Brain pericyte (primary cell): ENCODE results near the gene RNF113A.
"Not testable (repeated sequence)": the region's sequence is repeated elsewhere in the genome, so short reads cannot be mapped to it uniquely, and the experiment has no call there.

Experiments used
- DNase-seq: peaks from one replicate; pipeline ENCODE4 v3.0.0-alpha.2; 2012; ENCODE audit warnings: low read depth, low spot score

Gene RNF113A

DNA sequence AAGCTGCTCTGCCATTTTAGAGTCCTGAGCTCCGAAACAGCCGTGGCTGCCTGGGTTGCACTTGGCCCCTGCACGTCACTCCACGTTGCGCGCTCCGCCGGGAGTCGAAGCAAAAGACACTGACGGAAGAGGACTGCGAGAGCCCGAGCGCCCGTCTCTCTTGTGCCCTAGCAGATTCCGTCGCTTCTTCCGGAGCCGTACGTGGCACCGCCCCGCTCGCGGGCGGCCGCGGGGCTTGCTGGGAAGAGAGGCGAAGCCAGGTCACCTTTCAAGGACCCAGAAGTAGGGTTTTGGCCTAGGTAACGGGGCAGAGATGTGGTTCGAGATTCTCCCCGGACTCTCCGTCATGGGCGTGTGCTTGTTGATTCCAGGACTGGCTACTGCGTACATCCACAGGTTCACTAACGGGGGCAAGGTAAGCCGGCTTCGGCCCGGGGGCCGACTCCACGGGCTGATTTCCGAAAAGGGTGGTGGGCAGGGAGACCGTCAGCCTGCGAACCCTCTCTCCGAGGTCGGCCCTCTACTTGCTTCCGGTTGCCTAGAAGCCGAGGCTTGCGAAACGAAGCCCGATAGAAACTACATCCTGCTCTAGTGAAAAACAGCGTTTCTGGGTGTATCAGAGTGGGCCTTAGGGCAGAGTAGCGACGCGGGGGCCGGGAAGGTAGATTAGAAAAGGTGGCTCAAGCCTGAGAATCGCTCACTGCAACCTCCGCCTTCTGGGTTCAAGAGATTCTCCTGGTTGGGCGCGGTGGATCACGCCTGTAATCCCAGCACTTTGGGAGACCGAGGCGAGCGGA is at the start of gene RNF113A, which contains the start of gene NDUFA1:
RNF113A (minus strand) TSS at position 135 of the 797 bp plus-strand sequence; CDS start at position 15, 120 bp downstream.
NDUFA1 (plus strand) TSS at position 234 of the 797 bp plus-strand sequence; CDS start at position 314, 80 bp downstream.
- DNase-seq: peak; percentile 27

DNA sequence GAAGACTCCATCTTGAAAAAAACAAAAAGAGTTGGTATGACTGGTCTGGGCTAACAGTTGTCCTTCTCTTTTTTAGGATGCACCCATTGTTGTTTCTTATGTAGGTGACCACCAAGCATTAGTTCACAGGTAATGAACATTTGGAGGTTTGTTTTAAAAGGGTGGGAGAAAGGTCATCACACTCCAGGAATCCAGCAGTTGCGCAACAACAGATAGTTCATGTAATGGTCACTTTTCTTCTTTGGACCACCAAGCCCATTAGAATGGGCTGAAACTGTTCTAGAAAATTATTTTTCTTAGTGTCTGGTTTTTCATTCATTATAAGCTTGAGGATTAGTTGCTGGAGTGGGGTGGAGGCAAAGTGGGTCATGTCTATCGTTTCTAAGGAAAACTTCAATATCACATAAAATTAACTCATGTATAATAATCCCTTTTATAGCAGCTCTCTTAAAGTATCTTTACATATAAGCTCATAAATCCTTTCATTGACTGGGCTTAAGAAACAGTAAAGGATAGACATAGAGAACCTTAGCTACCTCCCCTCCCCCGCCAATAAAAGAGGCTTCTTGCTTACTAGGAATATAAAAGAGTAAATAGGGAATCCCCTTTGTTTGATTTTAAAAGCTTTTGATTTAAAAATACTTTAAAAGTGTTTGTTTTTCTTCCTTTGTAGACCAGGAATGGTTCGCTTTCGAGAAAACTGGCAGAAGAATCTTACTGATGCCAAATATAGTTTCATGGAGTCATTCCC is 48.5 kb upstream of the RNF113A start:
- no peak for DNase-seq

DNA sequence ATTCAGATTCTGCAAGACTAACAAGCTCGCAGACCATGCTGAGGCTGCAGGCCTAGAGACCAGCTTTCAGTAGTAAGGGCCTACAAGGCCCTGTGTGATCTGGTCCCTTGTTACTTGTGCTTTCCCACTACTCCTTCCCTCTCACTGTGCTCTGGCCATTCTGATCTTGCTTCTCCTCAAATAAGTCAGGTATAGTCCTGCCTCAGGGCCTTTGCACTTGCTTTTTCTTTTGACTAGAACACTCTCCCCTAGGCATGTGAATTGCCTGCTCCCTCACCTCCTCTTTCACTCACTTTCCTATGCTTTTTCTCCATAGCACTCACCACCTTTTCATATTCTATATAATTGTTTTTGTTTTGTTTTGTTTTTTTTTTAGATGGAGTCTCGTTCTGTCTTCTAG is 46.3 kb upstream of the RNF113A start:
- DNase-seq: no peak

DNA sequence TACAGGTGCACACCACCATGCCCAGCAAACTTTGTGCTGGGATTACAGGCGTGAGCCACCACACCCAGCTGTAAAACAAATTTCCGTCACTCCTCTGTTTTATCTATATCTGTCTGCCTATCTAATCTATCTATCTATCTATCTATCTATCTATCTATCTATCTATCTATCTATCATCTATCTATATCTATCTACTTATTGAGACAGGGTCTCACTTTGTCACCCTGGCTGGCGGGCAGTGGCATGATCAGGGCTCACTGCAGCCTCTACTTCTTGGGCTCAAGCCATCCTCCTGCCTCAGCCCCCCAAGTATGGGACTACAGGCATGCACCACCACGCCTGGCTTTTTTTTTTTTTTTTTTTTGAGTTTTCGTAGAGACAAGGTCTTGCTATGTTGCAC is 44.8 kb upstream of the RNF113A start:
- DNase-seq: no peak

DNA sequence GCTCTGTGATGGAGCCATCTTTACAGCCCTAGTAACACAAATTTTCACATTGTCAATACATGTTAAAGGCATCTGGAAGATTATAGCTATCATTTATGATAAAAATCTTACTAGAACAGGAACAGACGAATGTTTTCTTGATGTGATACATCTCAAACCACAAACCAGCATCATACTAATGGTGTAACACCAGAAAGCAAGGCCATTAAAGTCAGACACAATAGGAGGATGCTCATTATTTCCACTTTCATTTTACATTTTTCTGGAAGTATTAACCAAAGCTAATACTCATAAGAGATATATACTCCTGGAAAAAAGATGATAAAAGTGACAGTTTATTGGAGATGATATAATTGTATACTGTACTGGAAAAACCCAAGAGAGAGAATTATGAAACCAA is 29.4 kb upstream of the RNF113A start:
- no peak for DNase-seq

DNA sequence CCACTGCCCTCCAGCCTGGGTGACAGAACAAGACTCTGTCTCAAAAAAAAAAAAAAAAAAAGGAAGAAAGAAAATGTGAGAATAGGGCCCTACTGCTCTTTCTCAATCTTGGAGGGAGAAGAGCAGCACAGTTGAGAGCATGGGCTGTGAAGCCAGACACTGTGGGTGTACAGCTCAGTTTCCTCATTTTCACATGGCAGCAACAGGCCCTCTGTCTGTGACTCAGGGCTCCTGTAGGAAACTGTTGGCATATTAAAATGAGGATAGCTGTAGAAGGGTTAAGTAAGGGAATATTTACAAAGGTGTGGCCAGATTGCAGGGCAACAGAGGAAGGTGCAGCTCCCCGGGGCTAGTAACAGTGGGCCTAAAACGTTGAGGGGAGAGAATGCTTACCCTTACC is 27.6 kb upstream of the RNF113A start:
- DNase-seq: no peak

DNA sequence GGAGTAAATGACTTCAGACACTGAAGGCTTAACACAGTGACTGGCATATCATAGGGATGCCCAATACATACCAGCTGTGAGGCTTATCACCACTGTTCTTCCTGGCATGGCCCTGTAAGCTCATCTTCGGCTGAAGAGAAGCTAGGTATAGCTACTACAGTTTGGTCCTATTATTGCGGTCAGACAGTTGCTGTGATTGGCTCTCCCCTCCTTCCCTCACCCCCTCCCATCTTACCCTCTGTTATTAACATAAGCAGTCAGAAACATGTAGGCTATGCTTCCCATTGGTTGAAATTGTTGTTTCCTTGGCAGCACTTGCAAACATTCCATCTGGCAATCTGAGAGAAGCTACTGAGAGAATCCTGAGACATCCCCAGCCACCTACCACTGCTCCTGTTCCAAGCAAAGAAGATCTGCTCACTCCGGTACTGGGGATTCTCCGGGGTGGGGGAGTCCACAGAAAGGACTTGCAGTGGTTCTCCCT is 24.4 kb upstream of the RNF113A start, which contains the start of gene AKAP14:
AKAP14 (plus strand) TSS at position 51 of the 484 bp plus-strand sequence. CDS start 7,331 bp downstream, outside the sequence.
- DNase-seq: no peak

DNA sequence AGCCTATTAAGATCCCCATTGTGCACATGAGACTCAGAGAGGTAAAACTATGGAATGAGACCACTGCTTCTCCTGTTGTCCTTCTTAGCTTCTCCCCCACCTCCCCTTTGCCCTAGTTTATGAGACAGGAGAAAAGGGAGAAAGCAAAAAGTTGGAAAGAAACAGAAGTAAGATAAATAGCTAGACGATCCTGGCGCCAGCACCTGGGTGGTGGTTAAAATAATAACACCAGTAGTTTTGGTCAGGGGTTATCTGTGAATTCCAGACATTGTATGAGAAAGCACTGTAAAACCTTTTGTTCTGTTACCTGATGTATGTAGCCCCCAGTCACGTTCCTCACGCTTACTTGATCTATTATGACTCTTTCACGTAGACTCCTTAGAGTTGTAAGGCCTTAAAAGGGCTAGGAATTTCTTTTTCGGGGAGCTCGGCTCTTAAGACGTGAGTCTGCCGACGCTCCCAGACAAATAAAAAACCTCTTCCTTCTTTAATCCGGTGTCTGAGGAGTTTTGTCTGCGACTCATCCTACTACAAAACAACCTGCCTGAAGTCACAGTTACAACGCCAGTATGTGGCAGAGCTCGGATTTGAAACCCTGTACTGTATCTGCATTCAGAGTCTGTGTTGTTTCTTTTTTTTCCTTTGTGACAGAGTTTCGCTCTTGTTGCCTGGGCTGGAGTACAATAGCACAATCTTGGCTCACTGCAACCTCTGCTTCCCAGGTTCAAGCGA is 20.6 kb upstream of the RNF113A start:
- DNase-seq: not testable (repeated sequence)

DNA sequence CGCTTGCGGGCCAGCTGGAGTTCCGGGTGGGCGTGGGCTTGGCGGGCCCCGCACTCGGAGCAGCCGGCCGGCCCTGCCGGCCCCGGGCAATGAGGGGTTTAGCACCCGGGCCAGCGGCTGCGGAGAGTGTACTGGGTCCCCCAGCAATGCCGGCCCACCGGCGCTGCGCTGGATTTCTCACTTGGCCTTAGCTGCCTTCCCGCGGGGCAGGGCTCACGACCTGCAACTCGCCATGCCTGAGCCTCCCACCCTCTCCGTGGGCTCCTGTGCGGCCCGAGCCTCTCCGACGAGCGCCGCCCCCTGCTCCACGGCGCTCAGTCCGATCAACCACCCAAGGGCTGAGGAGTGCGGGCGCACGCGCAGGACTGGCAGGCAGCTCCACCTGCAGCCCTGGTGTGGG is 19.1 kb upstream of the RNF113A start:
- DNase-seq: not testable (repeated sequence)

DNA sequence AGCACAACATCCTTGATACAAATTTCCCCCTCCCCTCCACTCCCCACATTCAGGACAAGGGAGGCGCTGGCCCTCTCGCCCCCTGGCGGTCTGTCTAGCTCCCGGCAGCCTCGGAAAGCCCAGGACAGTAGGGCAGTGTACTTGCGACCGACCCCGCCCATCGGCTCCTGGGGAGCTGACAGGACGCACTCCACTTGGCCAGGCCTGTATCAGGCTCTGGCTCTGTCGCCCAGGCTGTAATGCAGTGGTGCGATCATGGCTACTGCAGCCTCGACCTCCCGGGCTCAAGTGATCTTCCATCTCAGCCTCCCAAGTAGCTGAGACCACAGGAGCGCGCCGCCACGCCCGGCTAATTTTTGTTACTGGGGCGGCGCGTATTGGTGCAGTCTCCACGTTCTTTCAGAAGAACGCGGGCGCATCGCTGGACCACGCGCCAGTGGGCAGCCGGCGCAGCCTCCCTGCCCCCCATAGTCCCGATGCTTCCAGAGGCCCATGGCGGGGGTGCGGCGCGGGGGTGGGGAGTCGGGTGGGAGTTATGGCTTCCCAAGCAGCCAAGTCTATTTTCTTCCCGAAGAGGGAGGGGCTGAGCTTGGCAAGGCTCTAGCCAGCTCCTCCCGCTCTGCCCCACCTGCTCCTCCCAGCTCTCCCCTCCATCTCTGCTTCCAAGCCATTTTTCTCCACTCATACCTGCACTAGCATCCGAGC is 16.3 kb upstream of the RNF113A start:
- no peak for DNase-seq

DNA sequence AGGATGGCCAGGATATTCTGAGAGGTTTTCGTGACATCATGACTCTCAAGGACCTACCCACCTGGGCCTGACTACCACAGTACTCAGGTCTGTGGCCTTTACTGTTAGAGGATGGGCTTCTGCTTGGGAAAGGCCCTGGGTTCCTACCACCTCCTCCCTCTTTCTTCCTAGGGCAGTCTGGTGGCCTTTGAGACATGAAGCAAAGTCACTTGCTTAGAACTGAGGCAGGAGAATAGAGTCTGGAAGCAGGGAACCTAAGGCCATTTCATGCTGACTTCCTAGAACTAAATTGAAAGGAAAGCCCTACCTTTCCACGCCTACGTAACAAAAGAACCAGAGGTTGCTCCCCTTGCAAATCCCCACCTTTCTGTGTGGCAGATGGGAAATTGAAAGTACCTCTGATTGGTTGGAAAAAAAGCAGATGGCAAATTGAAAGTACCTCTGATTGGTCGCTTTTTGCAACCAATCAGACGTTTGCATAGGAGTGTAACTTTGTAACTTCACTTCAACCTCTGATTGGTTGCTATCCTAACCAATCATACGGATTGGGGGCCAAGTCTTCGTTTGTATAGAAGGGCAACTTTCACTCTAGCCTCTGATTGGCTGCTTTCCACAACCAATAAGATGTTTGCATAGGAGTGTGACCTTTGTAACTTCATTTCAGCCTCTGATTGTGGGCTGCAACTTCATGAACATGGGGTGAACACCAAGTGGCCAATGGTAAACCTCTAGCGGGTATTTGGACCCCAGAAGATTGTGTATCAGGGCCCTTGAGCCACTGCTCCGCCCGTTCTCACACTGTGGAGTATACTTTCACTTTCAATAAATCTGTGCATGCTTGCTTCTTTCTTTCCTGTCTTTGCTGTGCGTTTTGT is 14.3 kb upstream of the RNF113A start:
- no peak for DNase-seq

DNA sequence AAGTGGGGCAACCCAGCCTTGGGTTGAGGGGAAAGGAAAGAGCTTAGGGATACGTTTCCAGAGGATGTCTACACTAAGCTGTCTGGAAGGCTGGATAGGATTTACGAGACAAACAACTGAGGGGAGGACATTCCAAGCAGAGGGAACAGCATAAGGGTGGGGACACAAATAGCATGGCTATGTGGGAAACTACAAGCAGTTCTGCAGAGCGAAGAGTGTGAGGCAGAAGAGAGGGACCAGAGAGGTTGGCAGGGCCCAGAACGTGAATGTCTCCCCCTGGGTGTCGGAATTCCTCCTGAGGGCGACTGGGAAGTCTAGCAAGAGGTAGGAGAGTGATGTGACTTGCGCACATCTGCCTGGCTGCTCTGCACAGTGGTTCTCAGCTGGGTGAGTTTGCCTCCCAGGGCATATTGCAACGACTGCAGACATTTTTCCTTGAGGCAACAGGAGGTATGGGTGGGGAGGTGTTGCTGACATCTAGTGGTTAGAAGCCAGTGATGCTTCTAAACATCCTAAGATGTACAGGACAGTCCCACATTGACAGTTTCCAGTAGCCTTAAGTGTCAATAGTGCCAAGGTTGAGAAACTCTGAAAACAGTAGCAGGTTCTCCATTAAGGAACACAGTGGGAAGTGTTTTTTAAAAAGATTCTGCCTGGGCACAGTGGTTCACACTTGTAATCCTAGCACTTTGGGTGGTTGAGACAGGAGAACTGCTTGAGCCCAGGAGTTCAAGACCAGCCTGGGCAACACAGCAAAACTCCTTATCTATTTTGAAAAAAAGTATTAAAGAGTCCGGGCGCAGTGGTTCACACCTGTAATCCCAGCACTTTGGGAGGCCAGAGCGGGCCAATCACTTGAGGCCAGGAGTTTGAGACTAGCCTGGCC is 9.3 kb upstream of the RNF113A start:
- no peak for DNase-seq

DNA sequence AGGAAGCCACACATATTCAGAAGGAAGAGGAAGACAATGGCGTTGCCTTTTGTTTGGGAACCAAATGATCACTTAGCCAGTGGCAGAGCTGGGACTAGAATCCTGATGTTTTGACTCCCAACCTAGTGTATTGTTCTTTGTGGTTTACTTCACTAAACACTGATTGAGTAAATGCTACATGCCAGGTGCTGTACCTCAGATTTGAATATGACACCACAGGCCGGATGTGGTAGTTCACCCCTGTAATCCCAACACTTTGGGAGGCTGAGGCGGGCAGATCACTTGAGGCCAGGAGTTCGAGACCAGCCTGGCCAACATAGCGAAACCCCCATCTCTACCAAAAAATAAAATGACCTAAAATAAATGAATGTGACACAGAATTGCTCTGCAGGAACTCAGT is 8.5 kb upstream of the RNF113A start:
- no peak for DNase-seq

DNA sequence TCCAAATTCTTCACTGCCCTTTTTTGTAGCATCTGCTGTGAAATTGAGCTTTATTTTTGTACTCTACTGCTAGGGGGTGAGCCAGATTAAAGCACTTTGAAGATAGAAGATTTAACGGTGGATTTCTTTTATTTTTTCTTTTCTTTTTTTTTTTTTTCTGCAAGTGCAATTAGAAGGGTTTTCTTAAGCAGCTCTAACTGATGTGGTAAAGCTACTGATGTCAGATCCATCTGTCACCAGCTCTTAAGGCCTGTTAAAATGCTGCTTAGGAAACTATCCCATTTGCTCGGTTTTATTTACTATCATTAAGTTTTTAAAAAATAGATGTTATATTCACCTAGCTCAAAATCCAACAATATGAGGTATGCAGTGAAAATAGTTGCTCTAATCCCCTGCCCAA is 7.2 kb upstream of the RNF113A start:
- DNase-seq: no peak

DNA sequence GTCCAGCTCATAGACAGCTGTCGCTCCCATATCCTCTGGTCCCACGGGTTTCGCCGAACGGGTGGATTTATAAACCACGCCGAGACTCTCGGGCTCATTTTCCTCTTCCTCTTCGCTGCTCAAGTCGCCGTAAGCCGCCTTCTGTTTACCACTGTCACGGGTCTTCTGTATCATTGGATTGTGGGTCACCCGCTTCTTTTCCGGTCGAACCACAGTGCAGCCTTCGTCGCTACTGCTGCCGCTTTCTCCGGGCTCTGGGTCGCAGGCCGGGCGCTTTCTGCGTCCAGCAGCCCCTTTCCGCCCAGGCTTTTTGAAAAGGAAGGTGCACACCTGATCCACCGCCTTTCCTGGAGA is 311 bp downstream of the RNF113A start:
- DNase-seq: no peak

DNA sequence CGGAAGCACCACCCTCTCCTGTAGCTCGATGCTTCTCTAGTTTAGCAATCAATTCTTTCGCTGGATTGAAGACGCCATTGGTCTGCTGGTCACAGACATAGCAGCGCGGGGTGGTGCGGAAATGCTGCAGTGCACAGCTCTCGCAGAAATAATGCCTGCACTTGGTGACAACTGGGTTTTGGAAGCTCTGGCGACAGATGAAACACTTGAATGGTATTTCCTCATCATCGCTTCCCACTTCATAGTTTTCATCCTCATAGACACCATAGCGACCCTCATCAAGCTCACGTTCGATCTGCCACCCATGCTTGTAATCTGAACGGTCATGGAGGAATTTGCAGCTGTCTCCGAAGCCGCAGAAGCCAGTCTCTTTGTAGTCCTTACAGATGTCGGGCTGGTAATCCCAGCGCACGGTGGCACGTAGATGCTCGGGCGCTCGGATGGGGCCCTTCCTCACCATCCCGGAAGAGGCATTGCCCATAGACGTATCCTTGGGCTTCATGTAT is 854 bp downstream of the RNF113A start:
- DNase-seq: no peak

DNA sequence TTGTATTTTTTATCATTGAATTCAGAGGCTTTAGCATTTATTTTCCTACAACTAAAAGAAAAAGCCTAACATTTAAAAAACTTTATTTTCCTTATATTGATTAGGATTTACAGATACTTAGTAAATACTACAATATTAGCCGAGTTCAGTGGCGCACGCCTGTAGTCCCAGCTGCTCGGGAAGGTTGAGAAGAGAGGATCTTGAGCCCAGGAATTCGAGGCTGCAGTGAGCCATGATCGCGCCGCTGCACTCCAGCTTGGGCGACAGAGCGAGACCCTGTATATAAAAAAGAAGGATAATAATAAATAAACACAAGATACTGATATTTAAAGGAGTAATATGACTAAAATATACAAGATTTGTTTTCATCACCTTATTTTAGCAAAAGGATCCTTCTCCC is 18.1 kb downstream of the RNF113A start:
- DNase-seq: no peak

DNA sequence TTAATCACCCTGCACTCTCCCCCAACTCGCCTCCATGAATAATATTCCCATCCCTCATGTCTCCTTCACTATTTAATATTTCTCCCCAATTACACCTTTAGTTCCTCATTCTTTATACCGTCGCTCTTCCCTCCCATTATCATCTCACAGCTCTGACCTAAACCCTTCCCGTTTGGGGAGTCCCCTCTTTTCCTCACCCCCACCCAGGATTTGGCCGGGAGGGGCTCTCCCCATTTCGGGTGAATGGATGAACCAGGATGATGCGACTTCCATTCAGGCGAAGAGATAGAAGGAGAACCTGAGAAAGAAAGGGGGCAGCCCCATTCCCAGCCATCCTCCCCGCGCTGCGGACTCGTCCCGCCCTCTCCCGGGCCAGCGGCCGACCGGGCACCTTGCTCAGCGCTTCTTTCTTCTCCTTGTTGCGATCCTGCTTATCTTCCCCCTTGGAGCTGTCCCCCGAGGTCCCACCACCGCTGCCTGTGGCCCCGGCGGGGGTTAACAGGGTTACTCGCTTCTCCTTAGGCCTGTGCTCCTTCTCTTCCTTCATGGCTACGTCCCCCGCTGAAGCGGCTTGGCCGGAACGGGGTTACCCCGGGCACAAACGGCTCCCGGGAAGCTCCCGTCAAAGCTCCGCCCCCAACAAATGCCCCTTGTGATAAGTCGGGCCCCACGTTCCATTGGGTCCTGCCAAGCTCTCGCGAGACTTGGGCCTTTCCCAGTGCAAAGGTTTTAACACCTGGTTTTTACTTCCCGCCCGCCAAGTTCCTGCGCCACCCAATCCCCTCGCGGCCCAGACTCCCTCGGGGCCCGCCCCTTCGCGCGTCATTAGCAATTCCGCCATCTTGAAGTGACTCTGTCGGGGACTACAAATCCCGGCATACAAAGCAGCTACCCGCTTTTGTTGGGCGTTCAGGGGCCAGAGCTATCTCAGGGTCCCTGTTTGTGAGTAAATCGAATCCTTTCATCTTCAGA is 18.9 kb downstream of the RNF113A start, which contains the start of gene UPF3B:
UPF3B (minus strand) TSS at position 582 of the 972 bp plus-strand sequence; CDS start at position 547, 35 bp downstream.
- DNase-seq: peak; percentile 91
